NCI-H187 treated with DMSO at 0.1 percent for 48 hours (cell line): Measurements from ENCODE around the gene DENND6B.
"Not testable (repeated sequence)": the region's sequence is repeated elsewhere in the genome, so short reads cannot be mapped to it uniquely, and the experiment has no call there.

Experiments
- DNase-seq: peaks from one replicate; lab custom pipeline; 2025; lab: John Stamatoyannopoulos, UW

Gene DENND6B

GRCh38 chr22:50289151-50289941, 37.5 kb downstream of the DENND6B start:
- DNase-seq: no peak

- no peak for DNase-seq
These were observed 39.1 kb downstream of the DENND6B start for GRCh38 chr22:50287731-50288130.

- DNase-seq: no peak
These were observed 40.0 kb downstream of the DENND6B start for GRCh38 chr22:50286701-50287318.

- no peak for DNase-seq
These were observed 40.5 kb downstream of the DENND6B start for GRCh38 chr22:50286275-50286674.

- DNase-seq: no peak
These were observed 41.1 kb downstream of the DENND6B start for GRCh38 chr22:50285568-50286229.

GRCh38 chr22:50284479-50284878, 42.3 kb downstream of the DENND6B start:
- no peak for DNase-seq

GRCh38 chr22:50283821-50284220, 43.0 kb downstream of the DENND6B start:
- DNase-seq: no peak

- no peak for DNase-seq
These were observed 44.3 kb downstream of the DENND6B start for GRCh38 chr22:50282361-50283155.

- DNase-seq: no peak
These were observed 44.9 kb downstream of the DENND6B start for GRCh38 chr22:50281957-50282356.

- no peak for DNase-seq
These were observed 45.4 kb downstream of the DENND6B start for GRCh38 chr22:50281384-50281760.

- DNase-seq: no peak
These were observed 46.0 kb downstream of the DENND6B start for GRCh38 chr22:50280708-50281383.

GRCh38 chr22:50280022-50280707, 46.6 kb downstream of the DENND6B start:
- DNase-seq: no peak

- DNase-seq: no peak
These were observed 47.7 kb downstream of the DENND6B start for GRCh38 chr22:50278956-50279619.

GRCh38 chr22:50278461-50278860, 48.4 kb downstream of the DENND6B start:
- DNase-seq: no peak

- DNase-seq: no peak
These were observed 49.1 kb downstream of the DENND6B start for GRCh38 chr22:50277761-50278160.

GRCh38 chr22:50276143-50276542, 50.7 kb downstream of the DENND6B start:
- DNase-seq: no peak

GRCh38 chr22:50275181-50276055, 51.4 kb downstream of the DENND6B start:
- DNase-seq: no peak

GRCh38 chr22:50274771-50275170, 52.0 kb downstream of the DENND6B start:
- DNase-seq: no peak

GRCh38 chr22:50274311-50274710, 52.5 kb downstream of the DENND6B start:
- DNase-seq: no peak

- DNase-seq: not testable (repeated sequence)
These were observed 53.0 kb downstream of the DENND6B start for GRCh38 chr22:50273781-50274180.
